AG10803 (cell line): ENCODE measurements around the gene VAT1.

Source experiments
- DNase-seq: peaks from one replicate; pipeline ENCODE4 v3.0.0; 2010; ENCODE audit warnings: low read depth
- H3K4me3 ChIP-seq: 2 replicates; pipeline ENCODE4 v1.5.1; 2011; ENCODE audit warnings: mild to moderate bottlenecking, low read length, control low read depth
- CTCF ChIP-seq: conservative IDR thresholded peaks from 2 replicates; pipeline ENCODE4 v1.5.1; 2011; ENCODE audit warnings: mild to moderate bottlenecking, low read length, control low read depth, inconsistent platforms

Gene VAT1

GRCh38 chr17:43026595-43026994 lies 4.4 kb upstream of the VAT1 start:
- no peak overlapping the region for H3K4me3 ChIP-seq
- DNase-seq: no peak
- no peak for TF ChIP-seq CTCF

- no peak for DNase-seq
- no peak for TF ChIP-seq CTCF
- H3K4me3 ChIP-seq: no peak overlapping the region
Observed at GRCh38 chr17:43025766-43026537, 3.8 kb upstream of the VAT1 start.

DNA sequence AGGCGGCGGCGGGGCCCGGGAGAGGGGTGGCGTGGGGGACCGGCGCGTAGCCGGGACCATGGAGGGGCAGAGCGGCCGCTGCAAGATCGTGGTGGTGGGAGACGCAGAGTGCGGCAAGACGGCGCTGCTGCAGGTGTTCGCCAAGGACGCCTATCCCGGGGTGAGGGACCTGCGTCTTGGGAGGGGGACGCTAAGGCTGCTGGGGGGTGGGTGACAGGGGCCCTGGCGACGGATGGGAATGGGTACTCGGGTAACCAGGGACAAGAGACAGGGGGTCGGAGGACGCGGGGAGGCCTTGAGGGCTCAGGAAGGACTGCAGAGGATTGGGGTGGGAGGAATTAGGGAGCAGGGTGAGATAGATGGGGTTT lies 3.1 kb upstream of the VAT1 start:
- DNase-seq: no peak
- peak overlapping the region; percentile 43 for H3K4me3 ChIP-seq
- TF ChIP-seq CTCF: no peak

DNA sequence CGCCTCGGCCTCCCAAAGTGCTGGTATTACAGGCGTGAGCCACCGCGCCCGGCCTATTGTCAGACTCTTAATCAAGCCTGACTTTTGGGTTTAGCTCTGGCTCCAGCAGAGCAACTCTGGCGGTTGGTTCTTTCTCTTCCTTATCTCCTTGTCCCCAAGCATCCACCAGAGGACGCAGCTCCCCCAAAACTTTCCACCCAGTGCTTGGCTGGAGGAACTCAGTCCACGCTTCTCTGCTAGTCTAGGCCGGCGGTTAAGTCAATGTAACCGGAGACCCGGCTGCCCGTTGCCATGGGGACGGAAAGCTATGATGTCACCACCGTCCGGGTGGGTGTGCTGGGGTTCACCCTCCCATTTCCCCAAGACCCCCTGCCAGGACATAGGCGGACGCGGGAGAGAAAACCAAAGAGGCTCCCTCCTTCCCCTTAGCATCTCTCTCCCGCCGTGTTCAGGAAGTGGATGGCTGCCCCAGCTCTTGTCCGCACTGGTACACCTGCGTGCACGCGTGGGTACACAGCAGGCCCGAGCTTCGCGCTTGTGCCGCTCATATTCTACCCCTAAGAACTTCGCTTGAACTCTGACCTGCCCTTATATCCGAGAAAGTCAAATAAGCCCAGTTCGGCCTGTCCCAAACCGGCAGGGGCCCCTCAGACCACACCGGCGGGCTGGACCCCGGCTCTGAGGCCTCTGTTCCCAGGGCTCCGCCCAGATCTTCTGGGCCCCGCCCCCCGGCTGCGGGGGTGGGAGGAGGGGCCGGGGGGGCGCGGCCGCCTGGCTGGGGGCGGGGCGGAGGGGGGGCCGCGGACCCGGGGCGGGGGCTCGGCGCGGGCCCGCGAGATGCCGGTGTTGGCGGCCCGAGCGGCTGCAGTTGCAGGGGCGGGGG lies 2.5 kb upstream of the VAT1 start, which contains the start of gene RND2:
TSS of gene RND2 (plus strand) at position 825 of the 883 bp plus-strand sequence. CDS start 117 bp downstream, outside the sequence.
- peak; percentile 81 for TF ChIP-seq CTCF
- peak within 1 kb of the TSS; percentile 67 for H3K4me3 ChIP-seq
- peak; percentile 93 for DNase-seq

DNA sequence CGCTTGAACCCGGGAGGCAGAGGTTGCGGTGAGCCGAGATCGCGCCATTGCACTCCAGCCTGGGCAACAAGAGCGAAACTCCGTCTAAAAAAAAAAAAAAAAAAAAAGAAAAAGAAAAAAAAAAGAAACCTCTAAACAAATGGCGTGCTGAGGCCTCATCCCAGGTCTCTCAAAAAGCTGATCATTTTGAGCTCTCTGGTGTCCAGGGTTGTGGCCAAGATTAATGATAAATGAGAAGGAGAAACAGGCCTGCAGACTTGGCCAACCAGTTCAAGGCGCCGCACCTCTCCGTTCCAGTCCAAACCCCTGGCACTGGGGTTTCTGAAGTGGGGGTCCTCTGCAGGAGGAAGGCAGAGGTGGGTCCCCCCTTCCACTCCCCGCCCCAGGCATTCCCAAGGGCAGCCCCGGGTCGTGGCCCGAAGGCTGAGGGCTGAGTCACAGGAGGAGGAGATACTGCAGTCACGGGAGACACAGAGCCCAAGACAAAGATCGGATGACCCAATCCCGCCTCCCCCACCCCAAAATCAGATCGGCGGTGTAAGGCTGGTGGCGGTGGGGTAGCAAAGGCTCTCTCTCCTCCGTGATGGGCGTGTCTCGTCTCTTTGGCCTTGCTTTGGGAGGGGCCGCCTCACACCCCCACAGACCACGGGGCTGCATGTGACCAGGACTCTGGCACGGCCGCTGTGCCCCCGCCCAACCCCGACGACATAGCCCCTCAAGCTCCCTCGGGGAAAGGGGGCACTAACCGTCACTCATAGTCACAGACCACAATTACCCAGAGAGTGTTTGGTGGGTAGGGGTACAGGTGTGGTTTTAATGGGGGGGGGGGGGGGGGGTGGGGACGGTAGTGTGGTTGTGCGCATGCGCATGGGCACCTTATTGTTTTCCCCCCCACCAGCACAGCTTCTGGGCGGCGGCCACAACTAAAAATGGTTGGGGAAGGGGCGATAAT lies 1.1 kb downstream of the VAT1 start:
- no peak for TF ChIP-seq CTCF
- peak; percentile 77 for DNase-seq
- peak overlapping the region; percentile 95 for H3K4me3 ChIP-seq

- peak; percentile 20 for DNase-seq
- no peak for TF ChIP-seq CTCF
- peak overlapping the region; percentile 1 for H3K4me3 ChIP-seq
Observed at GRCh38 chr17:43020030-43020621, 2.1 kb downstream of the VAT1 start.
